Measurements from ENCODE around the gene TMEM260. TPM values are rescaled to one million over a fixed set of nuclear protein-coding genes. Genes with fewer than 3 reads are reported as not detected.

The TMEM260 gene
- total and polyA plus RNA-seq, 2 experiments from 2014 or later, result 19.7 to 28.7 TPM

DNA sequence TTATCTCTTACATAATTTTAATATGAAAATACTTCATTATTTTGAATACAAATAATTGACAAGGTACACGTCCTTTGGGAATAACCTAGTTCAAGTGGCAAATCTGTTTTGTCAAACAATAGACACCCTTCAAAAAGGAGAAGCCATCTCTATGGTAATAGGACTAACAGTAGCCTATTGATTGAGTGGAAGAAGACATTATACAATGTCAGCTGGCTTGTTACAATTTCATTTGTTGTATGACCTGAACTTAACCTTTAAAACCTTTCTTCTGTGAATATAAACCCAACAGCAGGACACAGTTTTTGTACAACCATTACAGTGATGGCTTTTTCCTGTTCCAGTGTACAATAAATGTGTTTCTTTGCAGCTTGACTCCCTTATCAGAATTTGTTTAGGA, 8.1 kb downstream of the TMEM260 start:
- Histone ChIP-seq H3K9me2 (replicated peaks; ENCODE audit: insufficient read depth) (no peaks in the 10 kb centered on the region), H3K36me3 (replicated peaks; ENCODE audit: insufficient read depth, low read depth) (no peaks in the 10 kb centered on the region), H3K4me3 (no peak overlapping the region), H3K4me2 (no peak overlapping the region), H3K27me3 (no peaks in the 10 kb centered on the region), H3K9me3 (ENCODE audit: low read depth) (no peaks in the 10 kb centered on the region), H3K27ac (no peak overlapping the region), H4K20me1 (ENCODE audit: insufficient read depth, poor library complexity, severe bottlenecking) (no peaks in the 10 kb centered on the region), H3K4me1 (ENCODE audit: insufficient read depth) (no peaks in the 10 kb centered on the region), H2AFZ (no peak overlapping the region), H3K79me2 (peaks cover 19% of the 10 kb centered on the region)
- WGBS (ENCODE audit: low lambda C conversion rate, missing lambda C conversion rate), result 88% methylated on average over 1 of the region's 1 CpG
- TF ChIP-seq EZH2 (IDR thresholded peaks at IDR 0.05; ENCODE audit: borderline replicate concordance), result no peak
- TF ChIP-seq EZH2phosphoT487 (IDR thresholded peaks at IDR 0.05; ENCODE audit: low read depth, severe bottlenecking, unreplicated experiment), result no peak
- TF ChIP-seq, protein P1, sequence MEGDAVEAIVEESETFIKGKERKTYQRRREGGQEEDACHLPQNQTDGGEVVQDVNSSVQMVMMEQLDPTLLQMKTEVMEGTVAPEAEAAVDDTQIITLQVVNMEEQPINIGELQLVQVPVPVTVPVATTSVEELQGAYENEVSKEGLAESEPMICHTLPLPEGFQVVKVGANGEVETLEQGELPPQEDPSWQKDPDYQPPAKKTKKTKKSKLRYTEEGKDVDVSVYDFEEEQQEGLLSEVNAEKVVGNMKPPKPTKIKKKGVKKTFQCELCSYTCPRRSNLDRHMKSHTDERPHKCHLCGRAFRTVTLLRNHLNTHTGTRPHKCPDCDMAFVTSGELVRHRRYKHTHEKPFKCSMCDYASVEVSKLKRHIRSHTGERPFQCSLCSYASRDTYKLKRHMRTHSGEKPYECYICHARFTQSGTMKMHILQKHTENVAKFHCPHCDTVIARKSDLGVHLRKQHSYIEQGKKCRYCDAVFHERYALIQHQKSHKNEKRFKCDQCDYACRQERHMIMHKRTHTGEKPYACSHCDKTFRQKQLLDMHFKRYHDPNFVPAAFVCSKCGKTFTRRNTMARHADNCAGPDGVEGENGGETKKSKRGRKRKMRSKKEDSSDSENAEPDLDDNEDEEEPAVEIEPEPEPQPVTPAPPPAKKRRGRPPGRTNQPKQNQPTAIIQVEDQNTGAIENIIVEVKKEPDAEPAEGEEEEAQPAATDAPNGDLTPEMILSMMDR (IDR thresholded peaks at IDR 0.05; ENCODE audit: poor library complexity), result no peak
- DNase-seq (ENCODE audit: low spot score), result no peak

DNA sequence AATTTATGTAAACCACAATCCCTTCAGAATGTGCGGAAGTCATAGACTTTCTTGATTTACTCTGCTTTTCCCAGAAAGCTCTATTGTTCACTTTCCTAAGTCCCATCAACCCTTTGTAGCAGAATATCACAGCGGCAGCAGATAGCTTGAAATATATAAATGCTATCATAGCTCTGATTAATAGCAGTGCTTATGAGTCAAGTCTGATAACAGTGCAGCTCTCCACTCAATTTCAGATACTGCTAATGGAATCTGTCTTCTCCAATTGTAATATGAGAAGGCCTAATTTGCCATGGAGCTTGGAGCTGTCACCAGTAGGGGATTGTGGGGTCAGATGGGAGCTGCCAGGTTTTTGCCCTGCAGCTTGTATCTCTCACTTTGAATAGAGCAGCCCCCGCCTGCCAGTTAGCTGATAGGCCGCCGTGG, 10.9 kb downstream of the TMEM260 start:
- no peak overlapping the region for H2AFZ ChIP-seq
- no peak for DNase-seq (ENCODE audit: low spot score)
- H3K27me3 ChIP-seq, result no peaks in the 10 kb centered on the region
- H4K20me1 ChIP-seq (ENCODE audit: insufficient read depth, poor library complexity, severe bottlenecking), result no peaks in the 10 kb centered on the region
- H3K9me3 ChIP-seq (ENCODE audit: low read depth), result no peaks in the 10 kb centered on the region
- no peak overlapping the region for H3K4me2 ChIP-seq
- no peaks in the 10 kb centered on the region for H3K4me1 ChIP-seq (ENCODE audit: insufficient read depth)
- WGBS (ENCODE audit: low lambda C conversion rate, missing lambda C conversion rate), result 55% methylated on average over 5 of the region's 5 CpGs
- no peak overlapping the region for H3K27ac ChIP-seq
- H3K4me3 ChIP-seq, result no peak overlapping the region
- no peaks in the 10 kb centered on the region for H3K79me2 ChIP-seq
- H3K9me2 ChIP-seq (replicated peaks; ENCODE audit: insufficient read depth), result no peaks in the 10 kb centered on the region
- no peaks in the 10 kb centered on the region for H3K36me3 ChIP-seq (replicated peaks; ENCODE audit: insufficient read depth, low read depth)
- no peak for TF ChIP-seq EZH2phosphoT487 (IDR thresholded peaks at IDR 0.05; ENCODE audit: low read depth, severe bottlenecking, unreplicated experiment)
- no peak for TF ChIP-seq EZH2 (IDR thresholded peaks at IDR 0.05; ENCODE audit: borderline replicate concordance)
- TF ChIP-seq, protein P1 (IDR thresholded peaks at IDR 0.05; ENCODE audit: poor library complexity), result no peak

DNA sequence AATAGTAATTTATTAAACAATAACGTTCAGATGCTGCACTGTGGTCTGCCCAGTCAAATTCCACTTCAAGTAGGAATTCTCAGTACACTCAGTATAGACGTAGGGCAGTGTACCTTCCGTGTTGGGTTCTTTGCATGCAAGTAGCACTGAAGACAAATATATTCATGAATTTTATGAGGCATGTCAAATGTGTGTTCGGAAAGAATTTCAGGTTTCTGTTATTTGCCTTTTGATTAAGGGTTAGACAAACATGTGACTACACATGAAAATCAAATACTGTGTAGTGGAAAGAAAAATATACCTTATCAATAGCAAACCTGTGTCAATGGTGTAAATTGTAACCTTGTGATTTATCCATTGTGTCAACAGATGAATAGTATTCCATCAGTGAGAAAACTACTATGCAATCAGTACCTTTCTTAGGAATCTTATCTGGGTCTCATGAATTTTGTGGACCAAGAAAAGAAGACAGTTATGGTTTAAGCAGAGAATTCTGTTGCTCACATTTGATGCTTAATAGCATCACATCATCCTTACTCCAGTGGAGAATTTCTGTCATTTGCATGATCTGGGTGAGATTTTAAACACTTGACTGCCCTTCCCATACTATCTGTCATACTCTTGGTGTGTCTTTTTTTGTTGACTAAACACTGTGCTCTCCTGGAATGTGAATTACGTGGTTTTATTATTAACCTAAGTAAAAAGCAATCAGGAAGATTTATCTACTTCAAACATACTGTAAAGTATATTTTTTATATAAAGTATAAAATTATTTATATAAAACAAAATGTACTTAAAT, 13.3 kb downstream of the TMEM260 start:
- Histone ChIP-seq H3K27ac (peak overlapping the region; percentile 77), H3K9me2 (replicated peaks; ENCODE audit: insufficient read depth) (no peaks in the 10 kb centered on the region), H3K9me3 (ENCODE audit: low read depth) (no peaks in the 10 kb centered on the region), H3K79me2 (no peaks in the 10 kb centered on the region), H3K4me1 (ENCODE audit: insufficient read depth) (no peaks in the 10 kb centered on the region), H3K27me3 (no peaks in the 10 kb centered on the region), H2AFZ (no peak overlapping the region), H3K4me3 (no peak overlapping the region), H3K36me3 (replicated peaks; ENCODE audit: insufficient read depth, low read depth) (no peaks in the 10 kb centered on the region), H4K20me1 (ENCODE audit: insufficient read depth, poor library complexity, severe bottlenecking) (no peaks in the 10 kb centered on the region), H3K4me2 (no peak overlapping the region)
- TF ChIP-seq EZH2 (IDR thresholded peaks at IDR 0.05; ENCODE audit: borderline replicate concordance) (no peak), EZH2phosphoT487 (IDR thresholded peaks at IDR 0.05; ENCODE audit: low read depth, severe bottlenecking, unreplicated experiment) (no peak)
- TF ChIP-seq, protein P1 (IDR thresholded peaks at IDR 0.05; ENCODE audit: poor library complexity), result no peak
- DNase-seq (ENCODE audit: low spot score), result peak; percentile 19
- 58% methylated on average over 5 of the region's 5 CpGs for WGBS (ENCODE audit: low lambda C conversion rate, missing lambda C conversion rate)

All from hepatocyte (in vitro differentiated cells).